ENCODE results near the gene RCSD1.
"Not testable (repeated sequence)": the region's sequence is repeated elsewhere in the genome, so short reads cannot be mapped to it uniquely, and the experiment has no call there.

The RCSD1 gene, protein sequence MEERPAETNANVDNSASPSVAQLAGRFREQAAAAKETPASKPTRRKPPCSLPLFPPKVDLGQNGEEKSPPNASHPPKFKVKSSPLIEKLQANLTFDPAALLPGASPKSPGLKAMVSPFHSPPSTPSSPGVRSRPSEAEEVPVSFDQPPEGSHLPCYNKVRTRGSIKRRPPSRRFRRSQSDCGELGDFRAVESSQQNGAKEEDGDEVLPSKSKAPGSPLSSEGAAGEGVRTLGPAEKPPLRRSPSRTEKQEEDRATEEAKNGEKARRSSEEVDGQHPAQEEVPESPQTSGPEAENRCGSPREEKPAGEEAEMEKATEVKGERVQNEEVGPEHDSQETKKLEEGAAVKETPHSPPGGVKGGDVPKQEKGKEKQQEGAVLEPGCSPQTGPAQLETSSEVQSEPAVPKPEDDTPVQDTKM

DNA sequence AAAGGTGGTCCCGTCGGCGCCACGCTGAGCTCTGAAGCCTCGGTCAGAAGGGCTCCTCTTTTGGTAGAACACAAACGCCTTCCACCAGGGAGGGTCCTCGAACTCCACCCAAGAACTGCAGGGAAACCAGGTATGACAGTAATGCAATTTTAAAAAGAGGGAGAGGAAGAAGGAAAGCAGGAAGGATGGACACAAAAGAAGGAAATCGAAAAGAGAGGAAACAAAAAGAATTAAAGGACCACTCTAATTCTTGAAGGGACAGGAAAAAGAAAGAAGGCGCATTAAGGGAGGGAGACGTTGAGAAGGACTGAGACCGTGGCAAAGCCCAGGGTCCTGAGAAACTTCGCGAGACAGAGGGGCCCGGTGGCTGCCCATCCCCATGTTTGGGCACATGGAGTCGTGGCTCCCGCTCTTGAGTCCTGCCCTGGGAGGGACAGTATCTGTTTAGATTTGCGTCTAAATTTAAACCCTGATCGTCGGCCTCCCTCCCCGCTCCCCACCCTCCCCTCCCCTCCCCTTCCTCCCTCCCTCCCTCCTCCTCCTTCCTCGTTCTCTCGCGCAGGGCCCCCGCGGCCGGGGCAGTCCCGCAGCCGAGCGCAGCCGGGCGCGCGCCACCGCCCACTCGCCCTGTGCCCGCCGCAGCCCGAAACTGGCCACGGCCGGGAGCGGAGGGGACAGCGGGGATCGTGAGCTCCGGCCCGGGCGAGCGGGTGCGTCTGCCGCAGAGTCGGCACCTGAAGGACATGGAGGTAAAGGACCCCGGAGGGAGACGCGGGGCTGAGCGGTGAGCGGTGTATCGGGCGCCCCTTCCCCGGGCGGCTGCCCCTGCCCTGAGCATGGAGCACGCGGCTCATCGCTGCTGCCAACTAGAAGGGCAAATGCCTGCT lies at the start of gene RCSD1:
RCSD1 (plus strand) TSS at position 552 of the 887 bp plus-strand sequence; CDS start at position 744, 192 bp downstream.
- no peak for DNase-seq

DNA sequence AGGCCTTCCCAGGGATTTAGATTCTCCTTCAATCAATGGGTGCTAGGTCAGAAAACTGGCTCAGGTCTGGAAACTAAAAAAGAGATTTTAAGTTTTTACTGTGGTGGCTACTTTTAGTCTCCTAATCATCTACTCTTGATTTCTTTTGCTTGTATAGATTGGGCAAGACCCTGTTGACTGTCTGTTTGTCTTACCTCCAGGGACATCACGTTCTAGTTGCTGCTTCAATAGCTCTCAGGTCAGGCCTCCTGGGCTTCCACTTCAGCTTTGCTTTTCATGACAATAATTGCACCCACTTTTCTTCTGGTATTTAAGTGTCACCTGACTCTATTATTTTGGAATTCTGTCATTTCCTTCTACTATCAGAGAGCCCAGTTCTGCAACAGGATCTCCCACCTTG lies 48.0 kb upstream of the RCSD1 start:
- no peak for DNase-seq

GRCh38 chr1:167582722-167583121 lies 47.3 kb upstream of the RCSD1 start:
- DNase-seq, result no peak

DNA sequence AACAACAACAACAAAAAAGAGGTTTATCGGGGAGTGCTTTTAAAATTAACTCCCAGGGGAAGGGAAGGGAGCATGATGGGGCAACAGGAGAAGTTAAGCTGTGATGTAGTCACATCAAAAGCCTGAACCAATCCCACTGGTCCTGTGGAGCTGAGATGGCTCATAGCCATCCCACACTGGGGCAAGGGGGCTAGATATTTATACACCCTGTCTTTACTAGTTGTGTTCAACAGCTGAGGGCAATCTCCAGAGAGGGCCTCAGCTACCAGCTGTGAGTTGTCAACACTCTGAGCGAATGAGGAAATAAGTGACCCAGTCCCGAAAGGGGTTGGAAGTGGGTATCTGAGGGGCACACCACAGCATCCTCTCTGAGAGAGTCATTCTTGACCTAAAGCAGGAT lies 45.5 kb upstream of the RCSD1 start:
- no peak for DNase-seq

DNA sequence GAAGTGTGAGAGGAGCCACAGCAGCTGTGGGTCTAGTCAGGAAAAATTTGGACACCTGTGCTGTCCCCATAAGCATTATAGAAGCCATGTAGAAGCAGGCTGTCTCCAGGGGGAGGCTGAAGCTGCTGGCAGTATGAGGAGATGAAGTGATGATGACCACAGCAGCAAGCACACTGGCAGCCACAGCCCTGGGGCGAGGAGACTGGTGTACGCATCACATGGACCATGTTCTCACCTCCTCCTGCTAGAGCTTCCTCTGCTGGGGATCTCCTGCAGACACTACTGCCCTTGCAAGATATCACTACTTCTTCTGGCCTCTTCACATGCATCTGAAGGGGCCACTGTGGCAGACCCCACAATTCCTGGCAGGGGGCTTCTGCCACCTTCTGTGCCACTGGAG lies 42.7 kb upstream of the RCSD1 start:
- no peak for DNase-seq

- DNase-seq, result no peak
Measured at GRCh38 chr1:167587872-167588271, 42.2 kb upstream of the RCSD1 start.

DNA sequence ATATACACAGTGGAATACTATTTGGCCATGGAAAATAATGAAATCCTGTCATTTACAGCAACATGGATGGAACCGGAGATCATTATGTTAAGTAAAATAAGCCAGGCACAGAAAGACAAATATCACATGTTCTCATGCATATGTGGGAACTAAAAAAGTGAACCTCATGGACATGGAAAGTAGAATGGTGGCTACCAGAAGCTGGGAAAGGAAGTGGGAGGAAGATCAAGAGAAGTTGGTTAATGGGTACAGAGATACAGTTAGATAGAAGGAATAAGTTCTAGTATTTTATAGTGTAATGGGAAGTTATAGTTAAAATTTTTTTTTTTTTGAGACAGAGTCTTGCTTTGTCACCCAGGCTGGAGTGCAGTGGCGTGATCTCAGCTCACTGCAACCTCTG lies 41.7 kb upstream of the RCSD1 start:
- no peak for DNase-seq

- no peak for DNase-seq
Measured at GRCh38 chr1:167592475-167592874, 37.6 kb upstream of the RCSD1 start.

- DNase-seq, result no peak
Measured at GRCh38 chr1:167593860-167594259, 36.2 kb upstream of the RCSD1 start.

DNA sequence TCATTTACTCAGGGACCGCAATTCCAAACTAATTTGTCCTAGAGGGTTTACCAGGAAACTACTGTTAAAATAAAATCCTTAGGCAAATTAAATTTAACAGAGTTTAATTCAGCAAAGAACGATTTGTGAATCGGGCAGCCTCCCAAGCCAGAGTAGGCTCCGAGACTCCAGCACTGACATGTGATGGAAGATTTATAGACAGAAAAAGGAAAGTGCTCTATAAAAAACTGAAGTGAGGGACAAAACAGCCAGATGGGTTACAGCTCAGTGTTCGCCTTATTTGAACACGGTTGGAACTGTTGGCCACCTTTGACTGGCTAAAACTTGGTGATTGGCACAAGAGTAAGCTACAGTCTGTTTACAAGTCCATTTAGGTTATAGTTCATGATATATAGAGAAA lies 35.2 kb upstream of the RCSD1 start:
- DNase-seq, result no peak

GRCh38 chr1:167599957-167600581 lies 30.0 kb upstream of the RCSD1 start:
- no peak for DNase-seq

- no peak for DNase-seq
Measured at GRCh38 chr1:167601442-167602383, 28.3 kb upstream of the RCSD1 start.

DNA sequence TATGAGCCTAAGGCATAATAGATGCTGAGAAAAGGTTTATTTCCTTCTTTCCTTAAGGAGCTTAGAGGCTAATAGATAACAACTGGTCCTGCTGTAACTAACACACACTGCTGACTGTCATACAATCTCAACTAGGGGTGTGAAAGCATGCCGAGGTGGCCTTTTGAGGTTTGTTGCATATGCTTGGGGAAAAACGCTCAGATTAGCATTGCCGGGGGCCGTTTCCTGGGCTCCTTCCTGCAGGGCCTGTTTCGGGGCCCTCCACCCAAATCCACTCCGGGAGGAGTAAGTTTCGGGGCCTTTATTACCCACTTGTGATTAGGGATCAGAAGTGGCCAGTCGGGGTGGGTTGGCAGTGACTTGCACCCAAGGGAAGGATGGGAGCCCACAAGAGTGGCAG lies 27.2 kb upstream of the RCSD1 start:
- no peak for DNase-seq

GRCh38 chr1:167605576-167605975 lies 24.5 kb upstream of the RCSD1 start:
- DNase-seq, result no peak

DNA sequence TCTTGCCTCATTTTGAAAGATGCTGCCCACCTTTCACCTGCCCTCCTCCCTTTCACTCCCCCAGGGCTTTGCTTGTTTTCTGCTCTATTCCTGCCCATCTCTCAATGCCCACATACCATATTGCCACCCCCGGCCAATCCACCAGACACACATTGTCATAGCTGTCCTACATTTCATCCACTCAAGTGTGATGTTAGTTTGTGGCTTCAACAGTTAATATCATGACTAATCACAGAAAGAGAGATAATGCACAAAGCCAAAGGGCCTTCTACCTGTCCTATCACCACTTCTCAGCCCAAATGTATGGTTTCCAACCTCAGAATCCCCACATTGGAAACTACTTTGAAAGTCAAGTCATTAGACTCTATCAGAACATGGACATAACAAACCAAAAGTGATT lies 18.0 kb upstream of the RCSD1 start:
- no peak for DNase-seq

DNA sequence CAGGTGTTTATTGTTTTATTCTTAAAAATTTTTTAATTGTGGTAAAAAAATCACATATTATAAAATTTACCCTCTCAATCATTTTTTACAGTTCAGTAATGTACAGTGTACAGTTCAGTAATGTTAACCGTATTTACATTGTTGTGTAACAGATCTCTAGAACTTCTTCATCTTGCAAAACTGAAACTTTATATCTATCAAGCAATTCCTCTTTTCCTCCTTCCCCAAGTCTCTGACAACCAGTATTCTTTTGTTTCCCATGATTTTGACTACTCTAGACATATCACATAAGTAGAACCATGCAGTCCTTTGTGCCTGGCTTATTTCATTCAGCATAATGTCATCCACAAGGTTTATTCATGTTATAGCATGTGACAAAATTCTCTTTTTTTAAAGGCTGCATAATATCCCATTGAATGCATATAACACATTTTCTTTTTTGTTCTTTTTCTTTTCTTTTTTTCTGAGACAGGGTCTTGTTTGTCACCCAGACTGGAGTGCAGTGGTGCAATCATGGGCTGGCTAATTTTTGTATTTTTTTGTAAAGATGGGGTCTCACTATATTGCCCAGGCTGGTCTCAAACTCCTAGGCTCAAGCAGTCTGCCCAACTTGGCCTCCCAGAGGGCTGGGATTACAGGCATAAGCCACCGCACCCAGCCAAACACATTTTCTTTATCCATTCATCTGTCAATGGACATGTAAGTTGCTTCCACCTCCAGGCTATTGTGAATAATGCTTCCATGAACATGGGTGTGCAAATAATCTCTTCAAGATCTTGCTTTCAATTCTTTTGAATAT lies 17.2 kb upstream of the RCSD1 start:
- no peak for DNase-seq

DNA sequence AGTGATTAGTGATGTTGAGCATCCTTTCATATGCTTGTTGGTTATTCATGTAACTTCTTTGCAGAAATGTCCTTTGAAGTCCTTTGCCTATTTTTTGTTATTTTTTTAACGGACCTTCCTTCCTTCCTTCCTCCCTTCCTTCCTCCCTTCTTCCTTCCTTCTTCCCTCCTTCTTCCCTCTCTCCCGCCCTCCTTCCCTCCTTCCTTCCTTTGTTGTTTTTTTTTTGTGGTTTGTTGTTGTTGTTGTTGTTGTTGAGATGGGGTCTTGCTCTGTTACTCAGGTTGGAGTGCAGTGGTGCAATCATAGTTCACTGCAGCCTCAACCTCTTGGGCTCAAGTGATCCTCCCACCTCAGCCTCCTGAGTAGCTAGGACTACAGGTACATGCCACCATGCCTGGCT lies 16.0 kb upstream of the RCSD1 start:
- not testable (repeated sequence) for DNase-seq

GRCh38 chr1:167614851-167615250 lies 15.2 kb upstream of the RCSD1 start:
- no peak for DNase-seq

DNA sequence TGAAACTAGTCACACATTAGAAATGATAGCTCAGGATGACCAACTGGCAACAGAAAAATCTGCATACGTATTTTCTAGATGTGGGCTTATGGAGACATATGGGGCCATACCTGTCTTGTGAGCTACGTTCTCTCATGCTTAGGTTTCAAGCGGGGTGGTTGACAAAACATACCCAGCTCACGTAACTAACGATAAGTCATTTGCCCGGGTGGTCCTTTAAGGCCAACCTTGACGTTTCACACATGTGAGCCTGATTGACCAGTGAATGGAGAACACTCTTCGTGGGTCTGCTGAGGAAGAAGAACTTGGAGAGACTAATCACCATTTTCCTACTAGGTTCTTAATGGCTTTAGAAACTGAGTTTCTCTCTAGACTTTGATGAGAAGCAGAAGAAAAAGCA lies 13.5 kb upstream of the RCSD1 start:
- DNase-seq, result no peak

- no peak for DNase-seq
Measured at GRCh38 chr1:167617153-167618147, 12.6 kb upstream of the RCSD1 start.

All from DMS79 treated with DMSO at 0.1 percent for 48 hours (cell line).